HL-60/S4 treated with retinoic acid at 250 ng/mL for 4 days and 3 days (cell line): ENCODE measurements around the gene PTPRG.

ENCODE experiments used
- in situ Hi-C: fragments of 300-500 bp; cut with MboI; formaldehyde crosslinking; loops from 2 replicates; pipeline ENCODE4 v1.7.0; 2022; ENCODE audit warnings: low sequenced_read_pairs

The PTPRG gene

GRCh38 chr3:61847784-61848462 is 286.6 kb downstream of the PTPRG start:
- in situ Hi-C loops: no loop called here

GRCh38 chr3:61848885-61849284 is 287.5 kb downstream of the PTPRG start:
- in situ Hi-C loops: no loop called here

GRCh38 chr3:61853912-61854311 is 292.5 kb downstream of the PTPRG start:
- in situ Hi-C loops: no loop called here

- in situ Hi-C loops: no loop called here
Measured at GRCh38 chr3:61855211-61855610, 293.8 kb downstream of the PTPRG start.

- in situ Hi-C loops: no loop called here
Measured at GRCh38 chr3:61857297-61857696, 295.9 kb downstream of the PTPRG start.

GRCh38 chr3:61858054-61858453 is 296.7 kb downstream of the PTPRG start:
- in situ Hi-C loops: no loop called here

- in situ Hi-C loops: no loop called here
Measured at GRCh38 chr3:61861410-61861809, 300.0 kb downstream of the PTPRG start.

- in situ Hi-C loops: no loop called here
Measured at GRCh38 chr3:61862614-61863289, 301.4 kb downstream of the PTPRG start.

- in situ Hi-C loops: no loop called here
Measured at GRCh38 chr3:61863579-61863978, 302.2 kb downstream of the PTPRG start.

GRCh38 chr3:61864886-61865285 is 303.5 kb downstream of the PTPRG start:
- in situ Hi-C loops: no loop called here

- in situ Hi-C loops: no loop called here
Measured at GRCh38 chr3:61865466-61866152, 304.2 kb downstream of the PTPRG start.

GRCh38 chr3:61866153-61866542 is 304.8 kb downstream of the PTPRG start:
- in situ Hi-C loops: no loop called here

GRCh38 chr3:61866961-61867461 is 305.6 kb downstream of the PTPRG start:
- in situ Hi-C loops: no loop called here

- in situ Hi-C loops: no loop called here
Measured at GRCh38 chr3:61868499-61868898, 307.1 kb downstream of the PTPRG start.

- in situ Hi-C loops: no loop called here
Measured at GRCh38 chr3:61869371-61869770, 308.0 kb downstream of the PTPRG start.

GRCh38 chr3:61871644-61872043 is 310.3 kb downstream of the PTPRG start:
- in situ Hi-C loops: no loop called here

- in situ Hi-C loops: no loop called here
Measured at GRCh38 chr3:61872077-61872706, 310.8 kb downstream of the PTPRG start.

GRCh38 chr3:61875046-61875844 is 313.9 kb downstream of the PTPRG start:
- in situ Hi-C loops: no loop called here

- in situ Hi-C loops: no loop called here
Measured at GRCh38 chr3:61875976-61876671, 314.8 kb downstream of the PTPRG start.

GRCh38 chr3:61876797-61877196 is 315.4 kb downstream of the PTPRG start:
- in situ Hi-C loops: no loop called here
